Activated T-helper 17 cell treated with anti-CD3 and anti-CD28 coated beads, Interleukin-2, amount 50 U/mL, for 72 hours (primary cell): Measurements from ENCODE around the gene OSBPL3. TPM values are rescaled to one million over a fixed set of nuclear protein-coding genes. Genes with fewer than 3 reads are reported as not detected.

Experiments used
- ATAC-seq: fragments of 150-1000 bp; cut with Tn5 transposase; replicated peaks from 2 replicates; pipeline ENCODE4 v1.10.0; 2021; ENCODE audit warnings: mild to moderate bottlenecking, moderate library complexity
- H3K27ac Mint-ChIP-seq: one replicate; pipeline ENCODE4 v1.8.0; 2022; ENCODE audit warnings: mixed read lengths
- H3K27me3 Mint-ChIP-seq: one replicate; pipeline ENCODE4 v1.8.0; 2022; ENCODE audit warnings: mixed read lengths
- H3K36me3 Mint-ChIP-seq: one replicate; pipeline ENCODE4 v1.8.0; 2022; ENCODE audit warnings: low read depth, mild to moderate bottlenecking, mixed read lengths
- H3K4me1 Mint-ChIP-seq: one replicate; pipeline ENCODE4 v1.8.0; 2022; ENCODE audit warnings: mixed read lengths
- H3K4me3 Mint-ChIP-seq: one replicate; pipeline ENCODE4 v1.8.0; 2022; ENCODE audit warnings: mild to moderate bottlenecking, mixed read lengths
- H3K9me3 Mint-ChIP-seq: one replicate; pipeline ENCODE4 v1.8.0; 2022; ENCODE audit warnings: mixed read lengths
- total RNA-seq, 2 donors: library from RNA; stranded (reverse); gene quantifications; one replicate each; pipeline ENCODE4 v1.2.3, GENCODE V29; 2022

OSBPL3 gene
- total RNA-seq, 2 donors from 2014 or later, result 57.6 to 70.6 TPM

- H3K4me3 Mint-ChIP-seq, result peak overlapping the region; percentile 71
- H3K9me3 Mint-ChIP-seq, result no peaks in the 10 kb centered on the region
- peak; percentile 45 for ATAC-seq
- peaks cover 75% of the 10 kb centered on the region for H3K4me1 Mint-ChIP-seq
- H3K27ac Mint-ChIP-seq, result peak overlapping the region; percentile 60
- peaks cover 30% of the 10 kb centered on the region for H3K36me3 Mint-ChIP-seq
- H3K27me3 Mint-ChIP-seq, result no peaks in the 10 kb centered on the region
Measured at GRCh38 chr7:24972166-24972477, 7.9 kb downstream of the OSBPL3 start.

GRCh38 chr7:24971333-24972165 is 8.4 kb downstream of the OSBPL3 start:
- Mint-ChIP-seq H3K4me3 (peak overlapping the region; percentile 71), H3K27me3 (no peaks in the 10 kb centered on the region), H3K9me3 (no peaks in the 10 kb centered on the region), H3K4me1 (peaks cover 74% of the 10 kb centered on the region), H3K27ac (peak overlapping the region; percentile 60), H3K36me3 (peaks cover 24% of the 10 kb centered on the region)
- peak; percentile 83 for ATAC-seq

GRCh38 chr7:24970676-24971075 is 9.3 kb downstream of the OSBPL3 start:
- Mint-ChIP-seq H3K36me3 (peaks cover 16% of the 10 kb centered on the region), H3K27me3 (no peaks in the 10 kb centered on the region), H3K27ac (peak overlapping the region; percentile 60), H3K4me3 (peak overlapping the region; percentile 71), H3K4me1 (peaks cover 73% of the 10 kb centered on the region), H3K9me3 (no peaks in the 10 kb centered on the region)
- no peak for ATAC-seq

- Mint-ChIP-seq H3K36me3 (no peaks in the 10 kb centered on the region), H3K4me1 (peaks cover 73% of the 10 kb centered on the region), H3K27ac (peak overlapping the region; percentile 71), H3K4me3 (peak overlapping the region; percentile 70), H3K27me3 (no peaks in the 10 kb centered on the region), H3K9me3 (no peaks in the 10 kb centered on the region)
- no peak for ATAC-seq
Measured at GRCh38 chr7:24968165-24968564, 11.8 kb downstream of the OSBPL3 start.

GRCh38 chr7:24967696-24968095 is 12.3 kb downstream of the OSBPL3 start:
- no peaks in the 10 kb centered on the region for H3K36me3 Mint-ChIP-seq
- H3K9me3 Mint-ChIP-seq, result no peaks in the 10 kb centered on the region
- H3K27ac Mint-ChIP-seq, result peak overlapping the region; percentile 71
- peak overlapping the region; percentile 70 for H3K4me3 Mint-ChIP-seq
- H3K27me3 Mint-ChIP-seq, result no peaks in the 10 kb centered on the region
- no peak for ATAC-seq
- peaks cover 71% of the 10 kb centered on the region for H3K4me1 Mint-ChIP-seq

- Mint-ChIP-seq H3K36me3 (no peaks in the 10 kb centered on the region), H3K4me1 (peaks cover 67% of the 10 kb centered on the region), H3K4me3 (peak overlapping the region; percentile 70), H3K9me3 (no peaks in the 10 kb centered on the region), H3K27me3 (no peaks in the 10 kb centered on the region), H3K27ac (peak overlapping the region; percentile 71)
- ATAC-seq, result no peak
Measured at GRCh38 chr7:24966802-24967201, 13.2 kb downstream of the OSBPL3 start.

- H3K27me3 Mint-ChIP-seq, result no peaks in the 10 kb centered on the region
- H3K27ac Mint-ChIP-seq, result peak overlapping the region; percentile 71
- peaks cover 66% of the 10 kb centered on the region for H3K4me1 Mint-ChIP-seq
- H3K36me3 Mint-ChIP-seq, result no peaks in the 10 kb centered on the region
- no peaks in the 10 kb centered on the region for H3K9me3 Mint-ChIP-seq
- H3K4me3 Mint-ChIP-seq, result peak overlapping the region; percentile 70
- ATAC-seq, result peak; percentile 93
Measured at GRCh38 chr7:24965831-24966708, 13.9 kb downstream of the OSBPL3 start.

GRCh38 chr7:24964191-24964590 is 15.8 kb downstream of the OSBPL3 start:
- H3K9me3 Mint-ChIP-seq, result no peaks in the 10 kb centered on the region
- H3K36me3 Mint-ChIP-seq, result no peaks in the 10 kb centered on the region
- ATAC-seq, result no peak
- H3K4me1 Mint-ChIP-seq, result peaks cover 65% of the 10 kb centered on the region
- no peaks in the 10 kb centered on the region for H3K27me3 Mint-ChIP-seq
- H3K4me3 Mint-ChIP-seq, result peak overlapping the region; percentile 70
- peak overlapping the region; percentile 4 for H3K27ac Mint-ChIP-seq

GRCh38 chr7:24963218-24963617 is 16.8 kb downstream of the OSBPL3 start:
- Mint-ChIP-seq H3K36me3 (no peaks in the 10 kb centered on the region), H3K27me3 (no peaks in the 10 kb centered on the region), H3K4me3 (peak overlapping the region; percentile 70), H3K27ac (peak overlapping the region; percentile 83), H3K9me3 (no peaks in the 10 kb centered on the region), H3K4me1 (peaks cover 74% of the 10 kb centered on the region)
- ATAC-seq, result peak; percentile 7

GRCh38 chr7:24962418-24962962 is 17.5 kb downstream of the OSBPL3 start:
- Mint-ChIP-seq H3K4me1 (peaks cover 71% of the 10 kb centered on the region), H3K27ac (no peak overlapping the region), H3K27me3 (no peaks in the 10 kb centered on the region), H3K4me3 (no peak overlapping the region), H3K9me3 (no peaks in the 10 kb centered on the region), H3K36me3 (no peaks in the 10 kb centered on the region)
- no peak for ATAC-seq

- Mint-ChIP-seq H3K36me3 (no peaks in the 10 kb centered on the region), H3K9me3 (no peaks in the 10 kb centered on the region), H3K27ac (peak overlapping the region; percentile 43), H3K27me3 (no peaks in the 10 kb centered on the region), H3K4me1 (peaks cover 73% of the 10 kb centered on the region), H3K4me3 (peak overlapping the region; percentile 17)
- ATAC-seq, result peak; percentile 30
Measured at GRCh38 chr7:24959735-24960485, 20.1 kb downstream of the OSBPL3 start.

- no peak for ATAC-seq
- H3K9me3 Mint-ChIP-seq, result no peaks in the 10 kb centered on the region
- no peaks in the 10 kb centered on the region for H3K27me3 Mint-ChIP-seq
- H3K27ac Mint-ChIP-seq, result no peak overlapping the region
- peaks cover 9% of the 10 kb centered on the region for H3K36me3 Mint-ChIP-seq
- H3K4me1 Mint-ChIP-seq, result peaks cover 62% of the 10 kb centered on the region
- H3K4me3 Mint-ChIP-seq, result no peak overlapping the region
Measured at GRCh38 chr7:24958399-24958798, 21.6 kb downstream of the OSBPL3 start.

GRCh38 chr7:24956021-24956420 is 24.0 kb downstream of the OSBPL3 start:
- Mint-ChIP-seq H3K9me3 (no peaks in the 10 kb centered on the region), H3K27ac (no peak overlapping the region), H3K4me3 (no peak overlapping the region), H3K36me3 (peaks cover 9% of the 10 kb centered on the region), H3K4me1 (peaks cover 55% of the 10 kb centered on the region), H3K27me3 (no peaks in the 10 kb centered on the region)
- ATAC-seq, result no peak

GRCh38 chr7:24955313-24955712 is 24.7 kb downstream of the OSBPL3 start:
- Mint-ChIP-seq H3K4me1 (peaks cover 50% of the 10 kb centered on the region), H3K36me3 (peaks cover 9% of the 10 kb centered on the region), H3K4me3 (no peak overlapping the region), H3K9me3 (no peaks in the 10 kb centered on the region), H3K27me3 (no peaks in the 10 kb centered on the region), H3K27ac (no peak overlapping the region)
- ATAC-seq, result no peak
